Mesenchymal stem cell (in vitro differentiated cells and primary cell): ENCODE data around the gene CER1.

ENCODE experiments used
- DNase-seq: peaks from one replicate; pipeline ENCODE4 v3.0.0-alpha.2; 2013
- H2AFZ ChIP-seq: one replicate; pipeline ENCODE4 v1.6.1; 2013; ENCODE audit warnings: low read depth, mild to moderate bottlenecking, control low read depth, inconsistent platforms, low read length, moderate library complexity
- H2AK5ac ChIP-seq: 2 replicates; pipeline ENCODE4 v1.6.1; 2013; ENCODE audit warnings: low read length, moderate library complexity, mild to moderate bottlenecking, inconsistent platforms; ENCODE audit not compliant: severe bottlenecking
- H2BK120ac ChIP-seq: one replicate; pipeline ENCODE4 v1.6.1; 2013; ENCODE audit warnings: low read depth, mild to moderate bottlenecking, inconsistent platforms, low read length, moderate library complexity
- H2BK12ac ChIP-seq, 2 experiments: one replicate each; pipeline ENCODE4 v1.6.1; 2013; ENCODE audit warnings: inconsistent platforms in 2 of 2, low read length in 2 of 2, mild to moderate bottlenecking in 2 of 2, moderate library complexity in 2 of 2, control low read depth in 1 of 2
- H2BK15ac ChIP-seq: one replicate; pipeline ENCODE4 v1.6.1; 2013; ENCODE audit warnings: mild to moderate bottlenecking, low read depth, inconsistent platforms; ENCODE audit not compliant: poor library complexity, severe bottlenecking
- H2BK5ac ChIP-seq: 2 replicates; pipeline ENCODE4 v1.6.1; 2013; ENCODE audit warnings: low read depth, mild to moderate bottlenecking, low read length, control low read depth, inconsistent platforms; ENCODE audit not compliant: poor library complexity, severe bottlenecking
- H3K14ac ChIP-seq, 2 experiments: one replicate each; pipeline ENCODE4 v1.6.1; 2013; ENCODE audit warnings: inconsistent platforms in 2 of 2, low read length in 2 of 2, control low read depth in 1 of 2, mild to moderate bottlenecking in 1 of 2, moderate library complexity in 1 of 2
- H3K18ac ChIP-seq, 2 experiments: one replicate each; pipeline ENCODE4 v1.6.1; 2013; ENCODE audit warnings: inconsistent platforms in 2 of 2, low read length in 2 of 2, control low read depth in 1 of 2, low read depth in 1 of 2, mild to moderate bottlenecking in 1 of 2
- H3K23ac ChIP-seq, 2 experiments: one replicate each; pipeline ENCODE4 v1.6.1; 2013; ENCODE audit warnings: inconsistent platforms in 2 of 2, low read length in 2 of 2, mild to moderate bottlenecking in 2 of 2, moderate library complexity in 2 of 2, control low read depth in 1 of 2
- H3K27ac ChIP-seq: 2 replicates; pipeline ENCODE4 v1.5.1; 2013; ENCODE audit warnings: mild to moderate bottlenecking, moderate library complexity, low read length, control low read depth, inconsistent platforms; ENCODE audit not compliant: poor library complexity, severe bottlenecking
- H3K27me3 ChIP-seq, 2 experiments: 2 replicates each; pipeline versions ENCODE4 v1.6.1 to v1.7.0; 2013; ENCODE audit warnings: low read length in 2 of 2, mild to moderate bottlenecking in 2 of 2, moderate library complexity in 2 of 2, control low read depth in 1 of 2, inconsistent platforms in 1 of 2; ENCODE audit not compliant: control insufficient read depth in 1 of 2, insufficient read depth in 1 of 2
- H3K36me3 ChIP-seq, 2 experiments: 2 replicates each; pipeline versions ENCODE4 v1.6.1 to v1.7.0; 2013; ENCODE audit warnings: low read length in 2 of 2, control low read depth in 1 of 2, inconsistent platforms in 1 of 2, low read depth in 1 of 2, mild to moderate bottlenecking in 1 of 2; ENCODE audit not compliant: insufficient read depth in 2 of 2, control insufficient read depth in 1 of 2
- H3K4ac ChIP-seq, 2 experiments: one replicate each; pipeline ENCODE4 v1.6.1; 2013; ENCODE audit warnings: inconsistent platforms in 2 of 2, low read length in 2 of 2, mild to moderate bottlenecking in 2 of 2, moderate library complexity in 2 of 2, control low read depth in 1 of 2, low read depth in 1 of 2
- H3K4me1 ChIP-seq: 2 replicates; pipeline ENCODE4 v1.6.1; 2013; ENCODE audit warnings: low read depth, low read length, control low read depth; ENCODE audit not compliant: control insufficient read depth, insufficient read depth
- H3K4me2 ChIP-seq: 2 replicates; pipeline ENCODE4 v1.6.1; 2013; ENCODE audit warnings: low read length, mild to moderate bottlenecking, inconsistent platforms; ENCODE audit not compliant: poor library complexity, severe bottlenecking
- H3K4me3 ChIP-seq, 2 experiments: 2 replicates each; pipeline versions ENCODE4 v1.5.1 to v1.7.0; 2013; ENCODE audit warnings: low read length in 2 of 2, mild to moderate bottlenecking in 2 of 2, control low read depth in 1 of 2, low read depth in 1 of 2; ENCODE audit not compliant: insufficient read depth in 1 of 2
- H3K79me1 ChIP-seq: replicated peaks from 2 replicates; pipeline ENCODE4 v1.6.1; 2013; ENCODE audit warnings: mild to moderate bottlenecking, control low read depth, low read length, inconsistent platforms; ENCODE audit not compliant: poor library complexity, severe bottlenecking
- H3K9ac ChIP-seq: 2 replicates; pipeline ENCODE4 v1.7.0; 2013; ENCODE audit warnings: mild to moderate bottlenecking, low read length, moderate library complexity
- H3K9me3 ChIP-seq: 2 replicates; pipeline ENCODE4 v1.7.0; 2013; ENCODE audit warnings: mild to moderate bottlenecking, low read length; ENCODE audit not compliant: control insufficient read depth
- H4K8ac ChIP-seq: one replicate; pipeline ENCODE4 v1.6.1; 2013; ENCODE audit warnings: inconsistent platforms, mild to moderate bottlenecking, low read length, moderate library complexity
- H4K91ac ChIP-seq: one replicate; pipeline ENCODE4 v1.6.1; 2013; ENCODE audit warnings: mild to moderate bottlenecking, low read length, inconsistent platforms
- WGBS: methylation state at CpG from one replicate; pipeline ENCODE4 v1.1.7; 2013; ENCODE audit warnings: mixed read lengths; 5-methylcytosine and 5-hydroxymethylcytosine counted together

CER1 gene

GRCh38 chr9:14741369-14741768 lies 18.8 kb upstream of the CER1 start:
- Histone ChIP-seq H3K4ac (no peak overlapping the region), H2BK15ac (no peak overlapping the region), H3K23ac (no peak overlapping the region), H3K4me2 (no peak overlapping the region), H3K27me3 (no peaks in the 10 kb centered on the region), H4K91ac (no peak overlapping the region), H3K9ac (no peak overlapping the region), H3K18ac (peak overlapping the region in 1 of 2 experiments; percentile 21), H2AFZ (no peak overlapping the region), H3K36me3 (no peaks in the 10 kb centered on the region), H3K4me1 (no peaks in the 10 kb centered on the region), H3K79me1 (no peaks in the 10 kb centered on the region), H3K4me3 (no peak overlapping the region), H2BK120ac (no peak overlapping the region), H2BK5ac (no peak overlapping the region), H3K14ac (no peak overlapping the region), H2BK12ac (no peak overlapping the region), H3K9me3 (no peaks in the 10 kb centered on the region), H3K27ac (no peak overlapping the region), H2AK5ac (no peak overlapping the region), H4K8ac (no peak overlapping the region)
- WGBS = 91% methylated on average over 3 of the region's 3 CpGs
- no peak for DNase-seq

- H3K9ac ChIP-seq = no peak overlapping the region
- no peak for DNase-seq
- H3K4me2 ChIP-seq = no peak overlapping the region
- no peak overlapping the region for H3K27ac ChIP-seq
- no peak overlapping the region for H3K18ac ChIP-seq
- H2AK5ac ChIP-seq = no peak overlapping the region
- no peak overlapping the region for H4K91ac ChIP-seq
- H3K9me3 ChIP-seq = no peaks in the 10 kb centered on the region
- H2BK12ac ChIP-seq = no peak overlapping the region
- H3K4me1 ChIP-seq = no peaks in the 10 kb centered on the region
- no peak overlapping the region for H3K4ac ChIP-seq
- H3K27me3 ChIP-seq = no peaks in the 10 kb centered on the region
- no peak overlapping the region for H4K8ac ChIP-seq
- H3K4me3 ChIP-seq = no peak overlapping the region
- H2BK5ac ChIP-seq = no peak overlapping the region
- no peak overlapping the region for H3K14ac ChIP-seq
- no peak overlapping the region for H3K23ac ChIP-seq
- no peak overlapping the region for H2BK120ac ChIP-seq
- H2BK15ac ChIP-seq = no peak overlapping the region
- no CpG with 5 or more reads among the region's 5 CpGs for WGBS
- H3K36me3 ChIP-seq = no peaks in the 10 kb centered on the region
- H2AFZ ChIP-seq = no peak overlapping the region
- H3K79me1 ChIP-seq = no peaks in the 10 kb centered on the region
These were observed 10.6 kb upstream of the CER1 start for GRCh38 chr9:14733133-14733532.

GRCh38 chr9:14731294-14731981 lies 8.9 kb upstream of the CER1 start:
- 100% methylated on average over 1 of the region's 1 CpG for WGBS
- Histone ChIP-seq H2BK12ac (no peak overlapping the region), H3K23ac (no peak overlapping the region), H3K9me3 (no peaks in the 10 kb centered on the region), H4K8ac (no peak overlapping the region), H4K91ac (no peak overlapping the region), H2BK120ac (no peak overlapping the region), H3K27ac (no peak overlapping the region), H3K9ac (no peak overlapping the region), H3K4me2 (no peak overlapping the region), H3K4ac (no peak overlapping the region), H3K18ac (no peak overlapping the region), H3K36me3 (no peaks in the 10 kb centered on the region), H3K14ac (peak overlapping the region in 1 of 2 experiments; percentile 28), H2BK5ac (no peak overlapping the region), H2BK15ac (no peak overlapping the region), H3K27me3 (no peaks in the 10 kb centered on the region), H2AFZ (no peak overlapping the region), H3K79me1 (no peaks in the 10 kb centered on the region), H3K4me1 (no peaks in the 10 kb centered on the region), H2AK5ac (no peak overlapping the region), H3K4me3 (no peak overlapping the region)
- no peak for DNase-seq

- no peak overlapping the region for H3K14ac ChIP-seq
- H2BK5ac ChIP-seq = no peak overlapping the region
- H3K4me3 ChIP-seq = no peak overlapping the region
- H2AFZ ChIP-seq = no peak overlapping the region
- no peaks in the 10 kb centered on the region for H3K9me3 ChIP-seq
- 100% methylated on average over 2 of the region's 2 CpGs for WGBS
- H2BK120ac ChIP-seq = no peak overlapping the region
- no peak overlapping the region for H2BK12ac ChIP-seq
- no peak for DNase-seq
- no peak overlapping the region for H4K8ac ChIP-seq
- no peak overlapping the region for H2BK15ac ChIP-seq
- H4K91ac ChIP-seq = no peak overlapping the region
- H3K4me1 ChIP-seq = no peaks in the 10 kb centered on the region
- H3K79me1 ChIP-seq = no peaks in the 10 kb centered on the region
- H3K9ac ChIP-seq = no peak overlapping the region
- no peak overlapping the region for H3K4me2 ChIP-seq
- no peak overlapping the region for H3K27ac ChIP-seq
- no peak overlapping the region for H2AK5ac ChIP-seq
- no peaks in the 10 kb centered on the region for H3K36me3 ChIP-seq
- no peak overlapping the region for H3K18ac ChIP-seq
- no peaks in the 10 kb centered on the region for H3K27me3 ChIP-seq
- no peak overlapping the region for H3K23ac ChIP-seq
- no peak overlapping the region for H3K4ac ChIP-seq
These were observed 7.9 kb upstream of the CER1 start for GRCh38 chr9:14730461-14730898.
